Measurements from ENCODE around the gene FAAH. TPM values are rescaled to one million over a fixed set of nuclear protein-coding genes. Genes with fewer than 3 reads are reported as not detected.

The FAAH gene
- total RNA-seq, 1 donor from 2014 or later: 3.8 TPM

DNA sequence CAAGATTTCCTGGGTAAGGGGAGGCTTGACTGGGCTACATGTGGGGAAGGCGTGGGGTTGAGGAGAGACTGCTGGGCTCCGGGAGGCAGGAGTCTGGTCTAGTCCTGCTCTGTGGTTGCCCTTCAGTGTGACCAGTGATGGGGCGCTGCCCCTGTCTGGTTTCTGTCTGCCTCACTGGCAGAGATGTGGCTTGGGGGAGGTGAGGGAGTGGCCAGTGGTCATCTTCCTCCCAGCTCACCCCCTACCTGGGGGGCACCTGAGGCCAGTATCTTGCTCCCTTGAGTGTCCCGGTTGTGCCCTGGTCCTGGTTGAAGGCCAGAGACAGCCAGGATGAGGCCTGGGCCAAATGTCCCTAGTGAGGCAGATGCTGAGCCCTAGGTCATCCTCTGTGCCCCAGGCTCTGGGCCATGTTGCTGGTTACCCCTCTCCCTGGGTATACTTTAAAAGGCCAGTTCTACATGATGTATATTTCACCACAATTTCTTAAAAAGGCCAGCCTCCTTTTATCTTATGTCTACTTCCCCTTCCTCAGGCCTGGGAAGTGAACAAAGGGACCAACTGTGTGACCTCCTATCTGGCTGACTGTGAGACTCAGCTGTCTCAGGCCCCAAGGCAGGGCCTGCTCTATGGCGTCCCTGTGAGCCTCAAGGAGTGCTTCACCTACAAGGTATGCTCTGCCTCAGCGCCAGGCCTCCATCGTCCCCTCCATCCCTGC is 10.5 kb downstream of the FAAH start:
- Mint-ChIP-seq H3K4me1 (ENCODE audit: low read depth) (no peaks in the 10 kb centered on the region), H3K9me3 (no peaks in the 10 kb centered on the region), H3K27ac (no peak overlapping the region), H3K4me3 (ENCODE audit: low read depth) (no peak overlapping the region), H3K36me3 (ENCODE audit: low read depth) (no peaks in the 10 kb centered on the region), H3K27me3 (ENCODE audit: low read depth) (no peaks in the 10 kb centered on the region)
- DNase-seq (ENCODE audit: low spot score): no peak
- intact Hi-C loops (cut with micrococcal nuclease): no loop called here

DNA sequence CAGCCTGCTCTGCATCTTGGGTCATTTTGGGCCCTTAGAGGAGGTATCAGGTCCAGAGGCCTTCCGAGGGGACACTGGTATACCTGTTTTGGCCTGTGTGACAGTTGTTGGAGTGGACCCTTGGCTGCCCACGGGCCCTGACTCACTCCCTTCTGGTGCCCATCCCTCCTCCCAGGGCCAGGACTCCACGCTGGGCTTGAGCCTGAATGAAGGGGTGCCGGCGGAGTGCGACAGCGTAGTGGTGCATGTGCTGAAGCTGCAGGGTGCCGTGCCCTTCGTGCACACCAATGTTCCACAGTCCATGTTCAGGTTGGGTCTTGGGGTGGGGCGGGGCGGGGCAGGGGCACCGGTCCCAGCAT is 11.1 kb downstream of the FAAH start:
- Mint-ChIP-seq H3K27ac (no peak overlapping the region), H3K4me1 (ENCODE audit: low read depth) (no peaks in the 10 kb centered on the region), H3K36me3 (ENCODE audit: low read depth) (no peaks in the 10 kb centered on the region), H3K4me3 (ENCODE audit: low read depth) (no peak overlapping the region), H3K9me3 (no peaks in the 10 kb centered on the region), H3K27me3 (ENCODE audit: low read depth) (no peaks in the 10 kb centered on the region)
- intact Hi-C loops (cut with micrococcal nuclease): no loop called here
- DNase-seq (ENCODE audit: low spot score): no peak

DNA sequence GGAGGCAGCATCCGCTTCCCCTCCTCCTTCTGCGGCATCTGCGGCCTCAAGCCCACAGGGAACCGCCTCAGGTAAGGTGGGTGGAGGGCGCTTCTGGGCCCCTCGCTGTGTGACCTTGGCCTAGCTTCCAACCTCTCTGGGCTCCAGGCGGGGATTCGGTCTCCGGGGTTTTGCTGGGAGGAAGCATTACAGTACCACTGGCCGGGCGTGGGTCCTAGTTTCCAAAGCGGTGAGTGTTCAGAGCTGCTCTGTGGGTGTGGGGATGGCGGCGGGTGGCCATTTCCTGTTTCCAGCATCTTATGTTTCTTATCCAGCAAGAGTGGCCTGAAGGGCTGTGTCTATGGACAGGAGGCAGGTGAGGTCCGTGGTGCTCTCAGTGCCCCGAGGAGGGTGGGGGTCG is 11.6 kb downstream of the FAAH start:
- Mint-ChIP-seq H3K27me3 (ENCODE audit: low read depth) (no peaks in the 10 kb centered on the region), H3K36me3 (ENCODE audit: low read depth) (no peaks in the 10 kb centered on the region), H3K9me3 (no peaks in the 10 kb centered on the region), H3K4me3 (ENCODE audit: low read depth) (no peak overlapping the region), H3K4me1 (ENCODE audit: low read depth) (no peaks in the 10 kb centered on the region), H3K27ac (no peak overlapping the region)
- intact Hi-C loops (cut with micrococcal nuclease): no loop called here
- no peak for DNase-seq (ENCODE audit: low spot score)

DNA sequence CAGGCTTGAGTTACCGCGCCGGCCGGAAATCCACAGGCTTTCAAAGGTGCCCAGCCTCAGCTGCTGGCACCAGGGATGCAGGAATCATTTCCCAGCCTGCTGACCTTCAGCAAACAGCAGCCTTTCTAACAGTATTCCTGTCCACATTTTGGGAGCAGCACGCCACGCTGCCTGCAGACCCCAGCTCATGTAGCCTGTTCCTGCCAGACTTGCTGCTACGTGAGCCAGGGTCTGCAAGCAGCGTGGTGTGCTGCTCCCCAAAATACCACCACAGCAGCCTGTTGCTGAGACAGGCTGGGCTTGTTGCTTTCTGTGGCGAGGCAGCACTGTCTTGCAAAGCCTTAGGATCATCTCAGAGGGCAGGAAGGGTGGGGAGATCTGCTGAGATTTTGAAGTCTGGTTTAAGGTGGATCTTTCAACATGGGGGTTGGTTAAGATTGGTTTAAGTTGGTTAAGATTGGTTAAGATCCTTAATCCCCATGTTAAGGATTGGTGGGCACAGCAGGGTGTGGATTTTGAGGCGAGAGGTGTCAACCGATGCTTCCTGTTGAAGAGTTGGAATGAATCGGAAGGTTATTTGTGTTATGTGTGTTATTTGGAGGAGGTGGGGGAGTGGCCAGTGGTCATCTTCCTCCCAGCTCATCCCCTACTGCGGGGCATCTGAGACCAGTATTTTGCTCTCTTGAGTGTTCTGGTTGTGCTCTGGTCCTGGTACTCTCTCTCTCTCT is 12.9 kb downstream of the FAAH start:
- no peak overlapping the region for H3K4me3 Mint-ChIP-seq (ENCODE audit: low read depth)
- DNase-seq (ENCODE audit: low spot score): no peak
- H3K36me3 Mint-ChIP-seq (ENCODE audit: low read depth): no peaks in the 10 kb centered on the region
- no peaks in the 10 kb centered on the region for H3K27me3 Mint-ChIP-seq (ENCODE audit: low read depth)
- H3K9me3 Mint-ChIP-seq: no peaks in the 10 kb centered on the region
- no peaks in the 10 kb centered on the region for H3K4me1 Mint-ChIP-seq (ENCODE audit: low read depth)
- no peak overlapping the region for H3K27ac Mint-ChIP-seq
- intact Hi-C loops (cut with micrococcal nuclease): no loop called here

DNA sequence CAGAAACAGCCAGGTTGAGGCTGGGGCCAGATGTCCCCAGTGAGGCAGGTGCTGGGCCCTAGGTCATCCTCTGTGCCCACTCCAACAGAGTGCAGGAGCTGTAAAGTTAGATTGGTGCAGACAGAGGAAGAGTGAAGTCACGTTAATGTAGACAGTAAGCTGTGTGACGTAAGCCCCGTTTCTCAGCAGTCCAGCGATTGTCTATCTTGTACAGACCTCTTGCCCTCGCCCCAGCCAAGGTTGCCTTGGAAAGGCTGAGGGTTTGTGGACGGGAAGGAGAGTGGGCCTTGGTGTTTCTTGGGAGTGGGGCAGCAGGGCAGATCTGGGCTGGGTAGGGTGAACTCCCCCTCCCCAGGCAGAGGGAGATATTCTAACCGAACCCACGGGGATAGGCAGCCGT is 13.5 kb downstream of the FAAH start:
- H3K36me3 Mint-ChIP-seq (ENCODE audit: low read depth): no peaks in the 10 kb centered on the region
- no peaks in the 10 kb centered on the region for H3K9me3 Mint-ChIP-seq
- no peak overlapping the region for H3K27ac Mint-ChIP-seq
- no peak overlapping the region for H3K4me3 Mint-ChIP-seq (ENCODE audit: low read depth)
- H3K27me3 Mint-ChIP-seq (ENCODE audit: low read depth): no peaks in the 10 kb centered on the region
- no peaks in the 10 kb centered on the region for H3K4me1 Mint-ChIP-seq (ENCODE audit: low read depth)
- no peak for DNase-seq (ENCODE audit: low spot score)
- intact Hi-C loops (cut with micrococcal nuclease): no loop called here

DNA sequence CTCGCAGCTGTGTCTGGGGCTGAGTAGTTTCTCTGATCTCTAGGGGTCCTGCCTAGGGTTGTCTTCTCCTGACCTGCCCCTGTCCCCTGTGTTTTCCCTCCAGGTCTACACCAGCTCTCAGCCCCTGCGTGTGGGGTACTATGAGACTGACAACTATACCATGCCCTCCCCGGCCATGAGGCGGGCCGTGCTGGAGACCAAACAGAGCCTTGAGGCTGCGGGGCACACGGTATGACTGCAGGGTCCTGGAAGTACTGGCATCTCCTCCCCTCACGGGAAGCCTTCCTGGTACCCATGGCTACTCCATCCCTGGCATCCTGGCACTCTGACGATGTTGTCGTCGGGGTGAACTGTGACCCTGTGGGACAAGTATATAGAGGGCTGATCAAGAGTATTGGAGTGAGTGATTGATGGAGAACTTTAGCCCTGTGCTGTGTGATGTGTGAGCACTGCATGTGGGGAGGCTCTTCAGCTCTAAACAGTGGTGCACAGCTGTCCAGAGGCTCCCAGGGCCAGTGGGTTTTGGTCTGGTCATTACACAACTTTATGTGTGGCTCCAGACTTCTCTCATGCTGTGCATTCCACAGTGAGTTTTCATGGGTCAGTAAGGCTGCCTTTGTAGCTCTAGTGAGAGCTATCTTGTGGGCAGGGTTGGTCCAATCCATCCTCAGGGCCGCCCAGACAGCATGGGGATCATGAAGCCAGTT is 14.4 kb downstream of the FAAH start:
- no peaks in the 10 kb centered on the region for H3K9me3 Mint-ChIP-seq
- intact Hi-C loops (cut with micrococcal nuclease): no loop called here
- no peaks in the 10 kb centered on the region for H3K36me3 Mint-ChIP-seq (ENCODE audit: low read depth)

DNA sequence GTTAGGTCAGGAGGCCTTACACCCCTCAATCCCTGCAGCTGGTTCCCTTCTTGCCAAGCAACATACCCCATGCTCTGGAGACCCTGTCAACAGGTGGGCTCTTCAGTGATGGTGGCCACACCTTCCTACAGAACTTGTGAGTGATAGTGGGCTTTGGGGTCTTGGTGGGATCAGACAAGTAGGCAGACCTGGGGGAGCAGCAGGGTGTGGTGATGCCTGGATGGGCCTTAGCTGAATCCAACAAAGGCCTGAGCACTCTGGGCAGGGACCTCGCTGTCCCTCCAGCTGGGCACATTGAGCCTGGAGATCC is 14.9 kb downstream of the FAAH start:
- H3K4me3 Mint-ChIP-seq (ENCODE audit: low read depth): no peak overlapping the region
- no peaks in the 10 kb centered on the region for H3K4me1 Mint-ChIP-seq (ENCODE audit: low read depth)
- no peak overlapping the region for H3K27ac Mint-ChIP-seq
- intact Hi-C loops (cut with micrococcal nuclease): no loop called here
- no peaks in the 10 kb centered on the region for H3K27me3 Mint-ChIP-seq (ENCODE audit: low read depth)
- no peaks in the 10 kb centered on the region for H3K36me3 Mint-ChIP-seq (ENCODE audit: low read depth)
- H3K9me3 Mint-ChIP-seq: no peaks in the 10 kb centered on the region
- no peak for DNase-seq (ENCODE audit: low spot score)

More for the DNA sequence above, 14.4 kb downstream of the FAAH start:
- DNase-seq (ENCODE audit: low spot score): no peak
- Mint-ChIP-seq H3K4me3 (ENCODE audit: low read depth) (no peak overlapping the region), H3K4me1 (ENCODE audit: low read depth) (no peaks in the 10 kb centered on the region), H3K27ac (no peak overlapping the region), H3K27me3 (ENCODE audit: low read depth) (no peaks in the 10 kb centered on the region)

DNA sequence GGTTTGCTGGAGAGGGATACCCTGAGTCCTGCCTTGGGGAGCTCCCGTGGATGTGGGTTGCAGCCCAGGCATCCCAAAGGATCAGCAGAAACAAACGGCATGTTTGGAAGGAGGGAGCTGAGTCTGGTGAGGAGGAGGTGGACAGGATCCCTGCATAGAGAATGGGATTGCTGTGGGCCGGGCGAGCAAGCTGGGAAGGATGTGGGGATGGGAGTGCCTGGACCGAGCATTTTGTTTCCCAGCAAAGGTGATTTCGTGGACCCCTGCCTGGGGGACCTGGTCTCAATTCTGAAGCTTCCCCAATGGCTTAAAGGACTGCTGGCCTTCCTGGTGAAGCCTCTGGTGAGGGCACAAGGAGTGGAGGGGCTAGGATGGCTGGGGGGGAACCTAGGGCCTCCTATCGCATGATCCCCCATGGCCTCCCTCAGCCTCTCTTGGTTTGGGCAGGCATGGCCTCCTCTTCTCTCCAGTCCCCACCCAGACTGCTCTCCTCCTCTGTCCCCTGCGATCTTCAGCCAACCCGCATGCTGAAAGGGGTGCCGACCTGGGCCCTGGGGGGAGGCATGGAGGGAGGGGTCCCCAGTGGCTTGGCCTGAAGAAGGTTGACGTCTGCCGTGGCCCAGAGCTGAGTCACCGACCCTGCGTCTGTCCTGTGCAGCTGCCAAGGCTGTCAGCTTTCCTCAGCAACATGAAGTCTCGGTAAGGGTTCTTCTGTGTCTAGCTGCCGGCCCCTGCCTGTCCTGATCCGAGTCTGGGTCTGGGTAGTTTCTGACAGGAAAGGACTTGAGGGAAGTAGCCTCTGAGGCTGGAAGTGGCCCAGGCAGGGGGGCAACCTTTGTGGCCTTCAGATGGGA is 16.3 kb downstream of the FAAH start:
- no peak for DNase-seq (ENCODE audit: low spot score)
- Mint-ChIP-seq H3K27me3 (ENCODE audit: low read depth) (no peaks in the 10 kb centered on the region), H3K9me3 (no peaks in the 10 kb centered on the region), H3K27ac (no peak overlapping the region), H3K4me1 (ENCODE audit: low read depth) (no peaks in the 10 kb centered on the region), H3K4me3 (ENCODE audit: low read depth) (no peak overlapping the region), H3K36me3 (ENCODE audit: low read depth) (no peaks in the 10 kb centered on the region)
- intact Hi-C loops (cut with micrococcal nuclease): no loop called here

DNA sequence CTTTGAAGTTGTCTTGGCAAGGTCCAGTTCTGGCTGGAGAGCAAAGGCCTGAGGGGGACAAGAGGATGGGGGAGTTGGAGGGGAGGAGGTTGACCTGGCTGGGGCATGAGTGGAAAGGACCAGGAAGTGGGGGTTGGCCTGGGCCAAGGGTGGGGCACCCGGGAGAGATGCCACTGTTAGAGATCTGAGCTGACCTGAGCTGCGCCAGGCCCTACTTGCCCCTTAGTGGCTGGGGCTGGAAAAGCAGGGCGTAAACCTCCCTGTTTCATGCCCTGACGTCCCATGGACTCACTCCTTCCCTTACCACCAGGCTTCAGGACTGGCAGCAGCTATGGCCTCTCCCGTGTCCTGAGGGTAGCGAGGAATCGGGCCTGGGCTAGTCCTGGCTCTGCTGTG is 16.9 kb downstream of the FAAH start:
- H3K4me3 Mint-ChIP-seq (ENCODE audit: low read depth): no peak overlapping the region
- H3K4me1 Mint-ChIP-seq (ENCODE audit: low read depth): no peaks in the 10 kb centered on the region
- H3K36me3 Mint-ChIP-seq (ENCODE audit: low read depth): no peaks in the 10 kb centered on the region
- H3K27ac Mint-ChIP-seq: no peak overlapping the region
- no peak for DNase-seq (ENCODE audit: low spot score)
- H3K27me3 Mint-ChIP-seq (ENCODE audit: low read depth): no peaks in the 10 kb centered on the region
- H3K9me3 Mint-ChIP-seq: no peaks in the 10 kb centered on the region
- intact Hi-C loops (cut with micrococcal nuclease): no loop called here

DNA sequence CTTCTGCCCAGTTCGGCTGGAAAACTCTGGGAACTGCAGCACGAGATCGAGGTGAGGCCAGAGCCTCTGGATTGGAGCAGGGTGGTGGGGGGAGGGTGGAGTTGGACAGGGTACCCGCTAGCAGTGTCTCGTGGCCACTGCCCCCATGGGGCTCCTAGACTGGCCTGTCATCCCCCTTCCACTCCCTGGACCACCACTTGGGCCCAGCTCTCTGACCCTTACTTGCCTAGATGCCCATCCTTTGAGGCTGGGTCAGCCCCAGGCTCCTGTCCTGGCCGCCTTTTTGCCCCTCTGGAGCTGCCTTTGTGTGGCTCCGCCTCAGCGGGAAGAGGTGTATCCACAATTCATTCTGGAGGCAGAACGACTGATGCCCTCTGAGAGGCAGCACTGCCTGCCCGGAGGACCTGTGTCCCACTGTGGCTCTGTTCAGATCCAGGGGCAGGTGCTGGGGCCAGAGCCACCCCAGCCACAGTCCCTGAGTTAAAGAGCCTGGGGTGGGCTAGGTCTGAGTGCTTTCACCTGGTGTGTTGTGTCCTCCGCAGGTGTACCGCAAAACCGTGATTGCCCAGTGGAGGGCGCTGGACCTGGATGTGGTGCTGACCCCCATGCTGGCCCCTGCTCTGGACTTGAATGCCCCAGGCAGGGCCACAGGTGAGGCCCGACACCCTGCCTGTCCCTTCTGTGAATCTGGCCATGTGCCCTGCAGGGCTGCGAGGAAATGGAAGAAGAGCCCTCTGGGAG is 17.7 kb downstream of the FAAH start:
- no peak overlapping the region for H3K4me3 Mint-ChIP-seq (ENCODE audit: low read depth)
- intact Hi-C loops (cut with micrococcal nuclease): no loop called here
- H3K36me3 Mint-ChIP-seq (ENCODE audit: low read depth): no peaks in the 10 kb centered on the region
- DNase-seq (ENCODE audit: low spot score): no peak
- H3K4me1 Mint-ChIP-seq (ENCODE audit: low read depth): no peaks in the 10 kb centered on the region
- no peak overlapping the region for H3K27ac Mint-ChIP-seq
- no peaks in the 10 kb centered on the region for H3K27me3 Mint-ChIP-seq (ENCODE audit: low read depth)
- no peaks in the 10 kb centered on the region for H3K9me3 Mint-ChIP-seq

DNA sequence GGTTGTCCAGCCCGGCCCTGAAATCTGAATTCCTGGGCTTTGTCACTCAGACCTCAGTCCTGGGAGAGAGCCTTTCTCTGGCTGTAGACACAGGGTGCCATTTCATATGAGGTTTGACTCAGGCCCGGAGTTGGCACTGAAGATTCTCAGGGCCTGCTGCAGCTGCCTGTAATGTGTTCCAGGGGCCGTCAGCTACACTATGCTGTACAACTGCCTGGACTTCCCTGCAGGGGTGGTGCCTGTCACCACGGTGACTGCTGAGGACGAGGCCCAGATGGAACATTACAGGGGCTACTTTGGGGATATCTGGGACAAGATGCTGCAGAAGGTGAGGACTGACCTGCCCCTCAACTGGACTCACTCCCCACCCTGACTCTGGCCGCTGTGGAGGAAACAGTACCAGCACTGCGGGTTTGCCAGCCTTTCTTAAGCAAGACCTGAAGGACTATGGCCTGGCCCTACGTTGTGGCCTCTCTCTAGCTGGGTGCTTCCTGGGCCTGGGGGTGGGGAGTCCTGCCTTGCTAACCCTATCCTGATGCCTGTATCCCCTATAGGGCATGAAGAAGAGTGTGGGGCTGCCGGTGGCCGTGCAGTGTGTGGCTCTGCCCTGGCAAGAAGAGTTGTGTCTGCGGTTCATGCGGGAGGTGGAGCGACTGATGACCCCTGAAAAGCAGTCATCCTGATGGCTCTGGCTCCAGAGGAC is 18.9 kb downstream of the FAAH start:
- H3K36me3 Mint-ChIP-seq (ENCODE audit: low read depth): no peaks in the 10 kb centered on the region
- H3K4me3 Mint-ChIP-seq (ENCODE audit: low read depth): no peak overlapping the region
- H3K4me1 Mint-ChIP-seq (ENCODE audit: low read depth): no peaks in the 10 kb centered on the region
- intact Hi-C loops (cut with micrococcal nuclease): no loop called here
- no peaks in the 10 kb centered on the region for H3K9me3 Mint-ChIP-seq
- no peak overlapping the region for H3K27ac Mint-ChIP-seq
- H3K27me3 Mint-ChIP-seq (ENCODE audit: low read depth): no peaks in the 10 kb centered on the region
- no peak for DNase-seq (ENCODE audit: low spot score)

DNA sequence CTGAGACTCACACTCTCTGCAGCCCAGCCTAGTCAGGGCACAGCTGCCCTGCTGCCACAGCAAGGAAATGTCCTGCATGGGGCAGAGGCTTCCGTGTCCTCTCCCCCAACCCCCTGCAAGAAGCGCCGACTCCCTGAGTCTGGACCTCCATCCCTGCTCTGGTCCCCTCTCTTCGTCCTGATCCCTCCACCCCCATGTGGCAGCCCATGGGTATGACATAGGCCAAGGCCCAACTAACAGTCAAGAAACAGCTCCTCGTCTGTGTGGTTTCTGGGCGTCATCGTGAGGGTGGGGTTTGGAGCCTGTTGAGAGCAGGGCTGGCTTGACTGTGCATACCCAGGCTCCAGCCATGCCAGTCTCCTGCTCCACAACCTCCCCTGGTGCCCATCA is 19.5 kb downstream of the FAAH start:
- H3K27me3 Mint-ChIP-seq (ENCODE audit: low read depth): no peaks in the 10 kb centered on the region
- H3K36me3 Mint-ChIP-seq (ENCODE audit: low read depth): no peaks in the 10 kb centered on the region
- H3K4me1 Mint-ChIP-seq (ENCODE audit: low read depth): no peaks in the 10 kb centered on the region
- H3K9me3 Mint-ChIP-seq: no peaks in the 10 kb centered on the region
- no peak for DNase-seq (ENCODE audit: low spot score)
- intact Hi-C loops (cut with micrococcal nuclease): no loop called here
- H3K4me3 Mint-ChIP-seq (ENCODE audit: low read depth): no peak overlapping the region
- H3K27ac Mint-ChIP-seq: no peak overlapping the region

Measured in activated T-helper 2 cell treated with anti-CD3 and anti-CD28 coated beads, Interferon-gamma antibody, Interleukin-2, Interleukin-4, amounts not matched to agents 10 μg/mL and 5 μg/mL and 100 μg/mL, durations not matched to agents 14 hours and 24 hours and 36 hours (primary cell).